Upper lobe of left lung (tissue), 4 donors: ENCODE data around the gene CD247.

Experiments used
- EP300 ChIP-seq, 4 donors: sonication (generic); formaldehyde crosslinking; IDR thresholded peaks; one replicate each; pipeline ENCODE4 v1.5.1; 2017; ENCODE audit warnings: antibody characterized with exemption in 4 of 4, control low read depth in 2 of 4
- POLR2A ChIP-seq, 4 donors: fragments of 450-650 bp; IDR thresholded peaks; one replicate each; pipeline ENCODE4 v1.5.1; 2016 to 2017; ENCODE audit warnings: antibody characterized with exemption in 4 of 4, mild to moderate bottlenecking in 2 of 4
- TF ChIP-seq, protein P1 (sequence below), 6 experiments: fragments of 450-650 bp in 4 of 6; fragments of 200-600 bp in 2 of 6; sonication (generic) in 2 of 6; IDR thresholded peaks; one replicate each; pipeline ENCODE4 v1.5.1; 2016 to 2019; ENCODE audit warnings: antibody characterized with exemption in 6 of 6

DNA sequence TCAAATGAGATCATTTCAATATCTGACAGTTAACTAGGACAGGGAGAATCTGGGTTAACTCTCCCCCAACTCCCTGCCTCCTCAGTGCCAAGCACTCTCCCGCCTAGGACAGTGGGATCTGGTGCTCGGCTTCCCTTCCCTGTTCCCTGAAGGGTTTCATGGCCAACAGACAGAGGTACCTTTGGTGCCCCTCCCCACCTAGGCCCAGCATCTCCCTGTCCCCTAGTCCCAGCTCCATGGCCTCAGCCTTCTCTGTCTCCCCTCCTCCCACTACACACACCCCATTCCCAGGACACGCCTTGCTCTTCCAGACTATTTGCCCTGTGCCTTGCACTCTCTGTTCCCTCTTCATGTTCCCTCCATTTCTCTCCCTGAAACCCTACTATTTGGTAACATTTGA, 77.1 kb downstream of the CD247 start:
- no peak for TF ChIP-seq POLR2A (IDR thresholded peaks at IDR 0.05)
- TF ChIP-seq, protein P1, sequence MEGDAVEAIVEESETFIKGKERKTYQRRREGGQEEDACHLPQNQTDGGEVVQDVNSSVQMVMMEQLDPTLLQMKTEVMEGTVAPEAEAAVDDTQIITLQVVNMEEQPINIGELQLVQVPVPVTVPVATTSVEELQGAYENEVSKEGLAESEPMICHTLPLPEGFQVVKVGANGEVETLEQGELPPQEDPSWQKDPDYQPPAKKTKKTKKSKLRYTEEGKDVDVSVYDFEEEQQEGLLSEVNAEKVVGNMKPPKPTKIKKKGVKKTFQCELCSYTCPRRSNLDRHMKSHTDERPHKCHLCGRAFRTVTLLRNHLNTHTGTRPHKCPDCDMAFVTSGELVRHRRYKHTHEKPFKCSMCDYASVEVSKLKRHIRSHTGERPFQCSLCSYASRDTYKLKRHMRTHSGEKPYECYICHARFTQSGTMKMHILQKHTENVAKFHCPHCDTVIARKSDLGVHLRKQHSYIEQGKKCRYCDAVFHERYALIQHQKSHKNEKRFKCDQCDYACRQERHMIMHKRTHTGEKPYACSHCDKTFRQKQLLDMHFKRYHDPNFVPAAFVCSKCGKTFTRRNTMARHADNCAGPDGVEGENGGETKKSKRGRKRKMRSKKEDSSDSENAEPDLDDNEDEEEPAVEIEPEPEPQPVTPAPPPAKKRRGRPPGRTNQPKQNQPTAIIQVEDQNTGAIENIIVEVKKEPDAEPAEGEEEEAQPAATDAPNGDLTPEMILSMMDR (IDR thresholded peaks at IDR 0.05) = no peak
- no peak for TF ChIP-seq EP300 (IDR thresholded peaks at IDR 0.05)
